ENCODE data around the gene GPLD1. TPM values are rescaled to one million over a fixed set of nuclear protein-coding genes. Genes with fewer than 3 reads are reported as not detected.

The GPLD1 gene
- total RNA-seq, 4 donors from 2014 or later: 2.7 to 3.6 (median 3.0) TPM

DNA sequence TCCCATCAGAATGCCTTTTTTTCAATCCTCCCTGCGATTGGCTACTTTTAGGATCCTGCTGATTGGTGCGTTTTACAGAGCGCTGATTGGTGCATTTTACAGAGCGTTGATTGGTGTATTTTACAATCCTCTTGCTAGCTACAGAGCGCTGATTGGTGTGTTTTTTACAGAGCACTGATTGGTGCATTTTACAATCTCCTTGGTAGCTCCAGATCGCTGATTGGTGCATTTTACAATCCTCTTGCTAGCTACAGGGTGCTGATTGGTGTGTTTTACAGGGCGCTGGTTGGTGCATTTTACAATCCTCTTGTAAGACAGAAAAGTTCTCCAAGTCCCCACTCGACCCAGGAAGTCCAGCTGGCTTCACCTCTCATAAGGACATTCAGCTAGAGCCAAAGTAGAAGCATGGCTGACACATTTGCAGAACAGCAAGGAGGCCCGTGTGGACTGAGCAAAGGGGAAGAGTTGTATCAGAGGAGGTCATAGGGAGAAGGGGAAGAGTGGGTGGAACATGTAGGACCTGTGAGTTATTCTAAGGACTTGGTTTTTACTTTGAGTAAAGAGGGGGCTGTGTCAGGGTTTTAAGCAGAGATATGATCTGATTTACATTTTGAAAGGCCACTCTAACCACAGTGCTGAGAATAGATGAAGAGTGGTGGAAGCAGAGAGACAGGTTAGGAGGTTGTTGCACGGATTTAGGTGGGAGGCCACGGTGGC lies 8.0 kb upstream of the GPLD1 start:
- peaks cover 0 to 21% (median 8%) of the 10 kb centered on the region in 4 donors for H3K4me1 ChIP-seq
- peaks cover 0 to 16% (median 0%) of the 10 kb centered on the region in 3 donors for H3K36me3 ChIP-seq
- WGBS, 2 donors: 94 to 96% methylated on average over 11 of the region's 11 CpGs
- DNase-seq (ENCODE audit: low spot score in 2 of 2): no peak
- no peaks in the 10 kb centered on the region for H3K9me3 ChIP-seq
- H3K4me3 ChIP-seq: no peak overlapping the region
- TF ChIP-seq EP300 (IDR thresholded peaks at IDR 0.05): no peak
- TF ChIP-seq POLR2A (IDR thresholded peaks at IDR 0.05): no peak
- TF ChIP-seq, protein P1, sequence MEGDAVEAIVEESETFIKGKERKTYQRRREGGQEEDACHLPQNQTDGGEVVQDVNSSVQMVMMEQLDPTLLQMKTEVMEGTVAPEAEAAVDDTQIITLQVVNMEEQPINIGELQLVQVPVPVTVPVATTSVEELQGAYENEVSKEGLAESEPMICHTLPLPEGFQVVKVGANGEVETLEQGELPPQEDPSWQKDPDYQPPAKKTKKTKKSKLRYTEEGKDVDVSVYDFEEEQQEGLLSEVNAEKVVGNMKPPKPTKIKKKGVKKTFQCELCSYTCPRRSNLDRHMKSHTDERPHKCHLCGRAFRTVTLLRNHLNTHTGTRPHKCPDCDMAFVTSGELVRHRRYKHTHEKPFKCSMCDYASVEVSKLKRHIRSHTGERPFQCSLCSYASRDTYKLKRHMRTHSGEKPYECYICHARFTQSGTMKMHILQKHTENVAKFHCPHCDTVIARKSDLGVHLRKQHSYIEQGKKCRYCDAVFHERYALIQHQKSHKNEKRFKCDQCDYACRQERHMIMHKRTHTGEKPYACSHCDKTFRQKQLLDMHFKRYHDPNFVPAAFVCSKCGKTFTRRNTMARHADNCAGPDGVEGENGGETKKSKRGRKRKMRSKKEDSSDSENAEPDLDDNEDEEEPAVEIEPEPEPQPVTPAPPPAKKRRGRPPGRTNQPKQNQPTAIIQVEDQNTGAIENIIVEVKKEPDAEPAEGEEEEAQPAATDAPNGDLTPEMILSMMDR (IDR thresholded peaks at IDR 0.05): no peak
- H3K27me3 ChIP-seq: no peaks in the 10 kb centered on the region
- H3K27ac ChIP-seq: no peak overlapping the region

DNA sequence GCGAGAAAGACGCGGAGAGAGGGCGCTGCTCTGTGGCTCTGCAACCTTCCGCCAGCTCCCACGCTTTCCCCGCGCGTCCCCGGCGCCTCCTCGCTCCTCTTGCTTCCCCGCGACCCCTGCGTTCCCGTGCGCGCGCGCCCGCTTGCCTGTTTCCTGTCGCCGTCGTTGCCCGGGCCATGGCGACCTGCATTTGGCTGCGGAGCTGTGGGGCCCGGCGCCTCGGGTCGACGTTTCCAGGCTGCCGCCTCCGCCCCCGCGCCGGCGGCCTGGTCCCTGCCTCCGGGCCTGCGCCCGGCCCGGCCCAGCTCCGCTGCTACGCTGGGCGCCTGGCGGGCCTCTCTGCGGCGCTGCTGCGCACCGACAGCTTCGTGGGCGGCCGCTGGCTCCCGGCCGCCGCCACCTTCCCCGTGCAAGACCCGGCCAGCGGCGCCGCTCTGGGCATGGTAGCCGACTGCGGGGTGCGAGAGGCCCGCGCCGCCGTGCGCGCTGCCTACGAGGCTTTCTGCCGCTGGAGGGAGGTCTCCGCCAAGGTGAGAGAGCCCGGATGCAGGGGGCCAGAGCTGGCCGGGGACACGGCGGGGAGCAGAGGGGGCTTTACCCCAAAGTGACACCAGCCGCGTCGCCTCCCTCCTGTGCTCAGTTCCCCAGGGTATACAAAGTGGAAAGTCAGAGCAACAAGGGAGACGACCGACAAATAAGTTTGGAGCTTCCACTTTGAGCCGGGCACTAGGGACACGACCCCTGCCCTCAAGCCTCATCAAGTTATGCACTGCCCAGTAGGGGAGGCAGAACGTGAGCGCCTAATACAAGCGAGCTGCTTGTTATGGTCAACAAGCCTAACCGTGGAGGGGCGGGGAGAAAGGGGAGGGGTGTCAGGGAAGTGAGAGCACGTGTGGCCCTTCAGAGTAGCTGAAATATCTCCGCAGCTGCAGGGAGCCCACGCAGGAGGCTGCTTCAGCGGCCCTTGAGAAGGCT lies 5.7 kb upstream of the GPLD1 start, which contains the start of gene ALDH5A1:
Gene ALDH5A1 (plus strand): TSS at position 149 of the 975 bp plus-strand sequence. CDS start 28 bp downstream, at position 177.
- Histone ChIP-seq H3K4me1 (peaks cover 0 to 21% (median 8%) of the 10 kb centered on the region in 4 donors), H3K36me3 (peaks cover 0 to 16% (median 0%) of the 10 kb centered on the region in 3 donors), H3K9me3 (no peaks in the 10 kb centered on the region), H3K27ac (peak within 1 kb of the TSS; percentile 64 to 88 (median 82)), H3K4me3 (peak within 1 kb of the TSS; percentile 54 to 83 (median 64)), H3K27me3 (no peaks in the 10 kb centered on the region)
- peak; percentile 31 to 68 for DNase-seq (ENCODE audit: low spot score in 2 of 2)
- TF ChIP-seq, protein P1 (IDR thresholded peaks at IDR 0.05): peak in 2 of 5 experiments; percentile 25 to 28
- TF ChIP-seq EP300 (IDR thresholded peaks at IDR 0.05): peak in 1 of 2 donors; percentile 26
- peak in 1 of 2 donors; percentile 9 for TF ChIP-seq POLR2A (IDR thresholded peaks at IDR 0.05)
- 0 to 1% methylated on average over 27 to 56 of the region's 93 CpGs for WGBS, 2 donors

DNA sequence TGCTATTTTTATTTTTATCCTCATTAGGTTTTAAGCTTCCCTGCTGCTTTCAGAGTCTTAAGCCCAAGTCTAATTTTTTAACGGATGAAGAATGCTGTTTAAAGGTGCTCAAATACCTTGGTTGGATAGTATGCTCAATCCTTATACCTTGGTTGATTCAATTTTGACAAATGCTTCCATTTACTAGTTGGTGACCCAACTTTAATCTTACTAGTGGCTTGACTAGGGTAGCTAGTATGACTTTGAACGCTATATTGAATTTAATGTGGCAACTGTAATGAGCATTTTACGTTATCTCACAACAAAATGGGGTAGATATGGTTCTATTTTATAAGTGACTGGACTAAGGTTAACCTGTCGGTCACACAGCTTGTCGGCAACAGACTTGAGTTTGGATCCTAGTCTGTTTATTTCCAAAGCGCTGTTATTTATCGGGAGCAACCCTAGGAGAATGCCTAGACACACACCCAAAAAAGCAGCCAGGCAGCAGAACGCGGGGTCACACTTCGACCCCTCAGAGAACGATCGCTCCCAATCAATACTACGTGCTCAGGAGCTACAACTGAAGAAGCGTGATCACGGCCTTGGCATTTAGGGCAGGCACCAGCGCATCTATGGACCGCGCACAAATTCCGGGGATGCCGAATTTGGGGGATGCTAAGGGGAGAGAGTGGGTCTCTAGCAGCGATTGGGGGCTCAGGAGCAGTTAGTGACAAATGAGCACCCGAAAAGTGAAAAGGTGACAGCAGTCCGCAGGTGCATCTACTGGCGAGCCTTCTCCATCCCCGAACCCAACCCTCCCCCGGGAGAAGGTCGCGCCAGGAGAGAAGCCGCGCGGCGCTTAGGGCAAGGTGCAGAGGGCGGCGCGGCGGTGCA lies 4.8 kb upstream of the GPLD1 start:
- 16% methylated on average over 33 to 36 of the region's 36 CpGs for WGBS, 2 donors
- peak overlapping the region in 2 of 4 donors; percentile 81 to 88 for H3K27ac ChIP-seq

DNA sequence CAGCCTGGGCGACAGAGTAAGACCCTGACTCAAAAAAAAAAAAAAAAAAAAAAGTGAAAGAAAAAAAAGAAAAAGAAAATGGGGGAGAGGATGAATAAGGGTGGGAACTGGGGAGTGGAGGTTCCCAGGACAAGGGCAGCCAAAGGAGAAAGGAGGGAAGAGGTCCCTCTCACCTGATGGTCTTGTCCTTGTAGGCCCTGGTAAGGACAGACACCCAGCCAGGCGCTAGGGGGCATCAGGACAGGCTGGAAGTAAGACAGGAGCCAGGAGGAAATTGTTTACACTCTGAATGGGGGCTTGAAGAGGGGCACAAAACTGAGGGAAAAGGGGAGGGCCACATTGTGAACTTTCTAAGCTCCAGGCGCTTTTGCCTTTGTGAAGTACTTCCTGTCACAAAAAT lies 3.1 kb upstream of the GPLD1 start:
- no peak for DNase-seq (ENCODE audit: low spot score in 2 of 2)
- WGBS, 2 donors: 80 to 81% methylated on average over 3 of the region's 3 CpGs
- TF ChIP-seq, protein P1 (IDR thresholded peaks at IDR 0.05): no peak
- TF ChIP-seq EP300 (IDR thresholded peaks at IDR 0.05): no peak
- peaks cover 0 to 8% (median 0%) of the 10 kb centered on the region in 3 donors for H3K36me3 ChIP-seq
- peaks cover 0 to 21% (median 8%) of the 10 kb centered on the region in 4 donors for H3K4me1 ChIP-seq
- no peaks in the 10 kb centered on the region for H3K9me3 ChIP-seq
- H3K27me3 ChIP-seq: no peaks in the 10 kb centered on the region
- H3K4me3 ChIP-seq: no peak overlapping the region
- no peak overlapping the region for H3K27ac ChIP-seq

More for the DNA sequence above, 4.8 kb upstream of the GPLD1 start:
- Histone ChIP-seq H3K27me3 (no peaks in the 10 kb centered on the region), H3K9me3 (no peaks in the 10 kb centered on the region), H3K36me3 (peaks cover 0 to 16% (median 0%) of the 10 kb centered on the region in 3 donors), H3K4me3 (peak overlapping the region; percentile 54 to 83 (median 64)), H3K4me1 (peaks cover 0 to 21% (median 8%) of the 10 kb centered on the region in 4 donors)
- TF ChIP-seq EP300 (IDR thresholded peaks at IDR 0.05) (no peak), POLR2A (IDR thresholded peaks at IDR 0.05) (no peak)
- TF ChIP-seq, protein P1 (IDR thresholded peaks at IDR 0.05): no peak
- DNase-seq (ENCODE audit: low spot score in 2 of 2): no peak
